EH (cell line): ENCODE measurements around the gene PLAAT1.

Experiments
- DNase-seq: peaks from one replicate; pipeline ENCODE4 v3.0.0-alpha.2; 2015; ENCODE audit warnings: low read depth

The PLAAT1 gene

DNA sequence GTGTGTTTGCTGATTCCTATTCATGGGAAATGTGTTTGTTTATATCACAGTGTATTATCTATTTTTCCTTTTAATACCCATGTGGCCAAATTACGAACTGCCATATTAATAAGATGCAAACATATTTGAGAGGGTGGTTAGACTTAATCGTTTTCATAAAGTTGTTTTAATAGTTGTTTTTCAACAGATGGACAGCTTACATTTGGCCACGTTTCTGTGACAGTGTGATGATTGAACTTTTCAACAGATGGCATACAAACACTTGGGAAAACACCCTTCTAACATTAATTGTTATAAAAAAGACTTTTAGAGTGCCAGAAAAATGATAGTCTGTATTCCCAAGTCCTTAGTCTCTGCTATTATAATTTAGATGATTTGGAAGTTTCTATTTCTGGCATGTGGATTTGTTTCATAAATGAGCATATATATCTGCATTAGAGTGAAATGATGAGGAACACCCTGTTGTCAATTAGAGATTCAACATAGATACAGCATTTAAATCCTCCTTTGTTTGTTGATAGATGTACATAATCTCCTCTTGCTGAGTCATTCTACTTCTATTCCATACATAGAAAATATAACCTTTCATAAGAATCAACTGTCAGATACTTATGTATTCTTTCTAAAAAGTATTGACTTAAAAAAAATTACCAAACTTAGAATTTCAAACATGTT lies 13.1 kb downstream of the PLAAT1 start:
- no peak for DNase-seq

DNA sequence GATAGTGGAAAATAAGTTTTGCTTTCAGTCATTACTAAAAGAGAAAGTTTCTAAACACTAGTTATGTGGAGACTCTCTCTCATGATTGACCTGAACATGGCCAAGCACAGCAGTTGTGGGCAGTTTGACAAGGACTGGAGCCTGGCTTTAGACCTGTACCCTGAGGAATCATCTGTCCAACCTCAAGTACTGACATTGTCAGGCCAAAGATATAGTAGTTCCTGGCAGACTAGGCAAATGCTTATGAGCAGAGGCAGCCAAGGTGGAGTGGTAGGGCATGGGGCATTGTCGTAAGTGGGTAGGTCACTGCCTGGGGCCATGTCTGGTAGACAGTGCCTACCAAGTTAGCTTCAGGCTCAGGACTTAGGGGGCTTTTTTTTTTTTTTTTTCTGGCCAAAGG lies 20.9 kb downstream of the PLAAT1 start:
- no peak for DNase-seq

DNA sequence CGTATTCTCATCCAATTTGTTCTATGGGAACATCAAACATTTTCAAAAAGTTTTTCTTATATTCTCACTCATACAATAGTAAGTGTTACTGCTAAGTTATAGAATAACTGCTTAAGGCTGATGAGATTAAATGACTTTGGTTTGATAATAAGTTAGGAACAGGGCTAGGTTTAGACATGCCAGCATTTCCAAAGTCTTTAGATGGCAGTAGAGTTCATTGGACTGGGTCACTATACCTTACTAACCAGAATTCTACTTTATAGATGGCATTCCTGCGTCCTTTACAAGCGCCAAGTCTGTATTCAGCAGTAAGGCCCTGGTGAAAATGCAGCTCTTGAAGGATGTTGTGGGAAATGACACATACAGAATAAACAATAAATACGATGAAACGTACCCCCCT lies 21.7 kb downstream of the PLAAT1 start:
- DNase-seq, result no peak

DNA sequence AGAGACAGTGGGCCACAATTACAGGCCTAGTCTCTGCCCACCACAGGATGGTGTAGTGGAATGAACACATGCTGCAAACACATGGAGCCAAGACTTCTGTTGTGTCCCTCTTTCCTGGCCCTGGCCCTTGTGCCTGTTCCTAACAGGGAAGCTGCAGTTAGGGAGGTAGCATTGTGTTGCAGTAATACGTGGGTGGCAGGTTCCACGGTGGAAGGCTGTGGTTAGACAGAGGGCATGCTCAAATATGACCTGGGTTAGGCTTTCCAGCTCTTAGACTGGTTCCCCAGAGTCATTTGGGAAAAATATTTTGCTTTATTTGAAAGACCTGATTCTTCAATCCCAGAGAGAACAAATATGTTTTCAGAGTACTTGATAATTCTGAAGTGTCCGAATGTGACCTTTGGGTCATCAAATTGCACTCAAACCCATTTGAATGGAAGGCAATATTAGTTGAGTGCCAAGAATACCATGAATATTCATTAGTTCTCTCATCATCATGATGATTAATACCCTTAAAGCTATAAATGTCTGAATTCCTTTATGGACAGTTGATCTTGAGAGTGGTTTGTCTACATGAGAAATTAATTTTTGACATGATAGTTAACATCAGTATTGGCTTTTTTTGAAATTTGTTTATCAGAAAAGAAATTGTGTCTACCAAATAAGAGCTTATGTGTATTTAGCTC lies 28.5 kb downstream of the PLAAT1 start:
- no peak for DNase-seq

- DNase-seq, result no peak
Observed at GRCh38 chr3:193270451-193270850, 29.4 kb downstream of the PLAAT1 start.

GRCh38 chr3:193271101-193271840 lies 30.2 kb downstream of the PLAAT1 start:
- DNase-seq, result no peak

DNA sequence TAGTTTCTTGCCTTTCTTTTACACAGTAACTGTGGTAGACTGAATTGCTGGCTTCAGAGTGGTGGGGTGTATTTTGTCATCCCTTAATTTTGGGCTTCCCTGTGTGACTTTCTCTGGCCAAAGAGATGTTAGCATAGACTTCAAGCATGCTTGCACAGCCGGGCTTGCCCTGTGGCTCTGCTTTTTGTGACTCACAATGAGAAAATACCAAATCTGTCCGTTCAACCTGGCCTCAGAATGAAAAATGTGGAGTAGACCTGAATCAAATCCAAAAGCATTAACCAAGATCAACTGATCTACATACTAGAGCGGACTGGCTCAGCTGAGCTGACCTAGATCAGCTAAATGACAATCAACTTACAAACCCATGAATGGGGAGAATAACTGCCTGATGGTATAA lies 51.4 kb downstream of the PLAAT1 start:
- DNase-seq, result no peak

DNA sequence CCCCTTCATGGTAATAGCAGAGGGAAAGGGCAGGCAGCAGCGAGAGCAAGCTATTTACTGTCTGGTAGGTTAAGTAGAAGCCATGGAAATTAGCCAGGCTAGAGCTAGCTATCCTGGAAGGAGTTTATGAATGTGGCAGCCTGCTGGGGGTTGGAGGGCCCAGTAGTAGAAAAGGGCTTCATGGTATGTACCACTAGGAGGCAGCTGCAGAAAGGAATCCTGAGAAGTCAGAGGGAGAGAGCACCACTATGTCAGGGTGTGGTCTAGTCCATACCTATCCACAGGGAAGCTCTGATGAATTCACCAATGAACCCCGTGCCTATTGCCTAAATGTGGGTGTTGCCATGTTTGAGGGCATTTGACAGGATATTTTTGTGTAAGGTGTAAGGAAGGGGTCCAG lies 55.0 kb downstream of the PLAAT1 start:
- DNase-seq, result no peak

DNA sequence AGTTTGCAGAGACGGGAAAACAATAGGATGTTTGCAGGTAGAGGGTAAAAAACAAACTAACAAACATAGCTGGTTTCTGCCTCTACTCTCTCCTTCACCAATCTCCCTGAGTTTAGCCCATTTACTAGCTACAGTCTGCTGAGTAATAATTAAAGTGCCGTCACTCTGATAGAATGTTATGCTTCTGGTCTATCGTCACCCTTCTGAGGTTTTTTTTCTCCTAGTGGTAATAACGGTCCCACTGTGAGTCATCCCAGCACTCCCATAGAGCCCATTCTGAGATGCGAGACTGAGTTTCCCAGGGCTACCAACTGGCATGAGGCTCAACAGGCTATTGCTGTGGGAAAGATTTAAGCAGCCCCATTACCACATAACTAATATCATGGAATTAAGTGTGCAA lies 56.4 kb downstream of the PLAAT1 start:
- peak; percentile 1 for DNase-seq

GRCh38 chr3:193301433-193301832 lies 60.4 kb downstream of the PLAAT1 start:
- no peak for DNase-seq

- no peak for DNase-seq
Observed at GRCh38 chr3:193305356-193305755, 64.3 kb downstream of the PLAAT1 start.

DNA sequence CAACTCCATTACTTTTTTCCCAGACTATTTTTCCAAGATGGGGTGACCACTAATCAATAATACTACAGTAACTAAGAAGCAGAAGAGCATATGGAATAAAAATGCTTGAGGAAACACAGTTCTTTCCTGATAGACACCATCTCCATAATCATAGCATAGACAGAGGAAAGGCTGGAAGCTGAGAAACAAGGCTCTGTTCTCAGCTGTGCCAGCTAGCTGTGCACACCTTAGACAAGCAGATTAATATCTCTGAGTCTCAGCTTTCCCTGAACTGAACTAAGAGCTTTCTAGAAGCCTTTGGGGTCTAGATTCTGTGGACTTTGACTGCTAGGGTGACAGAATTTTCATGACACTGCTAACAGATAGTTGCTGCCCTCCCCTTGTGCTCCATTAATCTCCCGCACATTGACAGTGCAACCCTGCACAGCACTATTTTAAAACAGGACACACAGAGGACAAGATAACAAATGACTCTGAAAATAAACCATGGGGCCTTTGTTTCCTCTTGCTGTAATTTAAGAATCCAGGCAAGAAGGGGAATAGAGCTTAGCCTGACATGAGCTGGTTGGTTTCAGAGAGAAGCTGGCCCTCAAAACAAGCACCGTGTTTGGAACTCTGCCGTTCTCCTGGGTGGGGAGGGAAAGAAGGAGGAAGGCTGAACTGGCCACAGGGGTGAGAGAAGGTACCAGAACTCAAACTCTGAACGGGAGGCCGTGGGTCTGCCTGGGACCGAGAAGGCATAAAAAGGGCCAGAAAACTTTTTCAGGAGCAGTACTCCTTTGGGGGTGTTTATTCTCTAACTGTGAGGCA lies 70.1 kb downstream of the PLAAT1 start:
- DNase-seq, result no peak

- no peak for DNase-seq
Observed at GRCh38 chr3:193313061-193313958, 72.3 kb downstream of the PLAAT1 start.

DNA sequence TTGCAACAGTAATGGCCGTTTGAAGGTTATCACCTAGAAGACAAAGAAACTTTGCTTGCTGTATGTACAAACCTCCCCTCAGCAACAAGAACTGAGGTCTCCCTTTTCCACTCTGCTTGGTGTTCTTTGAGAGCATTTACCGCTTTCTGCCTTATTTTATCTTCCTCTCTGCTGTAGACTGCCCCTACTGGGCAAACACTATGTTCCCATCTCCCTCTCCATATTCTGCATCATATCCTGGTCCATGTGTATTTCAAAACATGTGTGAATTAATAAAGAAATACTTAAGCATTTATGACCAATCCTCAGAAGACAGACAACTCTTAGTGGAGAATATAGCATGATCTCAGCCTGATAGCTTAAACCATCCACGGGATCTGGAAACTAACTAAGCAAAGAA lies 73.1 kb downstream of the PLAAT1 start:
- no peak for DNase-seq

DNA sequence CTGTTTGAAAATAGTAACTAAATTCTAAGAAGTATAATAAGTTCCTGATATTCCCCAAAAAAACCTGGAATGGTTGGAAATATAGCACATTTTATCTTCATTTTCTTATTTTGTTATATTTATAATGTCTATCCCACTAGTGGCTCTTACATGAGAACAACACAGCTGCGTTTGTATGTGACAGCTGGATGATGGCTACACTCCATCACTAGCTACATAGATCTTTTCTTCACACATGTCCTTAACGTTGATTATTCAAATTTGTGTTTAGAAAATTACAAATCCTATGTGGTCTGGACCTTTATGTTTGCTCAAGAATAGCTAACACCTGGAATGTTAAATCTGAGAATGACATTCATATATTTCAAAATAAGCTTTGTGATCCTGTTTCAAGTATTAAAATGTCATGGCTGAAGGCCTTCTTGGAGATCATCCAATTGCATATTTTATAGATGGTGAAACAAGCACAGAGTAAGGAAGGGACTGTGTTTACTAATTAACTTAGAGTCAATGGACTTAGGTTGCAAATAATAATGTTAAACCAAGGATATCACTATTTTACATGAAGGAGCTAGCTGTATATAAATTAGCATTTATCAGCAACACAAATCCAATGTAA lies 76.8 kb downstream of the PLAAT1 start:
- no peak for DNase-seq
